VCaP (cell line): ENCODE results near the gene CLIP1.
"Not testable (repeated sequence)": the region's sequence is repeated elsewhere in the genome, so short reads cannot be mapped to it uniquely, and the experiment has no call there.

Experiments
- H3K27ac ChIP-seq: fragments of 450-650 bp; 2 replicates; pipeline ENCODE4 v1.5.1; 2017
- CTCF ChIP-seq: fragments of 450-650 bp; conservative IDR thresholded peaks from 2 replicates; pipeline ENCODE4 v1.5.1; 2017; ENCODE audit warnings: mild to moderate bottlenecking, moderate library complexity

The CLIP1 gene

GRCh38 chr12:122403831-122404230, 18.6 kb downstream of the CLIP1 start:
- no peak for TF ChIP-seq CTCF

GRCh38 chr12:122403115-122403770, 19.2 kb downstream of the CLIP1 start:
- H3K27ac ChIP-seq, result no peak overlapping the region
- no peak for TF ChIP-seq CTCF

More at GRCh38 chr12:122403831-122404230, 18.6 kb downstream of the CLIP1 start:
- no peak overlapping the region for H3K27ac ChIP-seq

GRCh38 chr12:122402264-122402663, 20.2 kb downstream of the CLIP1 start:
- no peak for TF ChIP-seq CTCF
- H3K27ac ChIP-seq, result no peak overlapping the region

- peak; percentile 84 for TF ChIP-seq CTCF
- H3K27ac ChIP-seq, result peak overlapping the region; percentile 66
Observed at GRCh38 chr12:122399592-122400373, 22.7 kb downstream of the CLIP1 start.

GRCh38 chr12:122399254-122399591, 23.2 kb downstream of the CLIP1 start:
- peak overlapping the region; percentile 66 for H3K27ac ChIP-seq
- TF ChIP-seq CTCF, result no peak

- H3K27ac ChIP-seq, result not testable (repeated sequence)
Observed at GRCh38 chr12:122397981-122398380, 24.5 kb downstream of the CLIP1 start.

GRCh38 chr12:122395319-122395718, 27.1 kb downstream of the CLIP1 start:
- H3K27ac ChIP-seq, result no peak overlapping the region
- TF ChIP-seq CTCF, result no peak

GRCh38 chr12:122394626-122395194, 27.8 kb downstream of the CLIP1 start:
- TF ChIP-seq CTCF, result no peak

More at GRCh38 chr12:122394626-122395194, 27.8 kb downstream of the CLIP1 start:
- no peak overlapping the region for H3K27ac ChIP-seq
